PFSK-1 (cell line): ENCODE data around the gene PAIP1.

Experiments used
- FOXP2 ChIP-seq: optimal IDR thresholded peaks from 2 replicates; pipeline ENCODE3; 2011; ENCODE audit warnings: borderline replicate concordance, control low read depth, inconsistent platforms; ENCODE audit not compliant: insufficient read depth; ENCODE audit errors: extremely low read length, extremely low read depth
- POLR2AphosphoS5 ChIP-seq: IDR thresholded peaks from 2 replicates; pipeline ENCODE4 v1.6.1; 2012; ENCODE audit warnings: low read depth, mild to moderate bottlenecking, control low read depth, low read length, moderate library complexity
- SIN3A ChIP-seq: IDR thresholded peaks from 2 replicates; pipeline ENCODE4 v1.6.1; 2012; ENCODE audit warnings: mild to moderate bottlenecking, low read length, moderate library complexity, borderline replicate concordance; ENCODE audit not compliant: insufficient read depth
- TAF1 ChIP-seq: IDR thresholded peaks from 2 replicates; pipeline ENCODE4 v1.6.1; 2012; ENCODE audit warnings: low read length, control low read depth, borderline replicate concordance; ENCODE audit not compliant: insufficient read depth
- TF ChIP-seq, protein P1 (sequence below), 2 experiments: IDR thresholded peaks; 2 replicates each; pipeline versions ENCODE4 v1.6.1 to v1.8.0; 2011 to 2012; ENCODE audit warnings: low read depth in 2 of 2, low read length in 2 of 2, control low read depth in 1 of 2, inconsistent platforms in 1 of 2, mild to moderate bottlenecking in 1 of 2, moderate library complexity in 1 of 2; ENCODE audit not compliant: insufficient read depth in 1 of 2

The PAIP1 gene

GRCh38 chr5:43548358-43548757 lies 8.5 kb downstream of the PAIP1 start:
- TF ChIP-seq TAF1 (no peak), POLR2AphosphoS5 (no peak), SIN3A (no peak), FOXP2 (no peak)
- TF ChIP-seq, protein P1, sequence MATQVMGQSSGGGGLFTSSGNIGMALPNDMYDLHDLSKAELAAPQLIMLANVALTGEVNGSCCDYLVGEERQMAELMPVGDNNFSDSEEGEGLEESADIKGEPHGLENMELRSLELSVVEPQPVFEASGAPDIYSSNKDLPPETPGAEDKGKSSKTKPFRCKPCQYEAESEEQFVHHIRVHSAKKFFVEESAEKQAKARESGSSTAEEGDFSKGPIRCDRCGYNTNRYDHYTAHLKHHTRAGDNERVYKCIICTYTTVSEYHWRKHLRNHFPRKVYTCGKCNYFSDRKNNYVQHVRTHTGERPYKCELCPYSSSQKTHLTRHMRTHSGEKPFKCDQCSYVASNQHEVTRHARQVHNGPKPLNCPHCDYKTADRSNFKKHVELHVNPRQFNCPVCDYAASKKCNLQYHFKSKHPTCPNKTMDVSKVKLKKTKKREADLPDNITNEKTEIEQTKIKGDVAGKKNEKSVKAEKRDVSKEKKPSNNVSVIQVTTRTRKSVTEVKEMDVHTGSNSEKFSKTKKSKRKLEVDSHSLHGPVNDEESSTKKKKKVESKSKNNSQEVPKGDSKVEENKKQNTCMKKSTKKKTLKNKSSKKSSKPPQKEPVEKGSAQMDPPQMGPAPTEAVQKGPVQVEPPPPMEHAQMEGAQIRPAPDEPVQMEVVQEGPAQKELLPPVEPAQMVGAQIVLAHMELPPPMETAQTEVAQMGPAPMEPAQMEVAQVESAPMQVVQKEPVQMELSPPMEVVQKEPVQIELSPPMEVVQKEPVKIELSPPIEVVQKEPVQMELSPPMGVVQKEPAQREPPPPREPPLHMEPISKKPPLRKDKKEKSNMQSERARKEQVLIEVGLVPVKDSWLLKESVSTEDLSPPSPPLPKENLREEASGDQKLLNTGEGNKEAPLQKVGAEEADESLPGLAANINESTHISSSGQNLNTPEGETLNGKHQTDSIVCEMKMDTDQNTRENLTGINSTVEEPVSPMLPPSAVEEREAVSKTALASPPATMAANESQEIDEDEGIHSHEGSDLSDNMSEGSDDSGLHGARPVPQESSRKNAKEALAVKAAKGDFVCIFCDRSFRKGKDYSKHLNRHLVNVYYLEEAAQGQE (IDR thresholded peaks at IDR 0.05; ENCODE audit: insufficient read depth in 1 of 2, low read depth in 2 of 2, low read length in 2 of 2): no peak

DNA sequence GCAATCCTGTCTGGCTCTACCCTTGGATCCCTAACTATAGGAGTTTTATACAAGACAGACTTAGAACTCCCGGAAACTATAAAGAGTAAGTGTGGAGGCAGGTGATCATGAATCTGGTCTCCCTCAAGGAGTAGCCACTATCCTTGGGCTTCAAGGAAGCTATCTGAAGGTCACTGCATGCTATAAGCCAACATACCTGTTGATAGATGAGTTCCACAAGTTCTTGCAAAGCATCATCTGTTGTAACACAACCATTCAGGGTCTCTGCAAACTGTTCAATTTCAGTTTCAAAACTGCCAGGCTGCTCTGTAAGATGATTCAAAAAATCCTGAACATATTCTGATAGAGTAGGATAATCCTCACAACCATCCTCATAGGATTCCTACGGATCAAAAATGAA lies 9.3 kb downstream of the PAIP1 start:
- TF ChIP-seq SIN3A: no peak
- TF ChIP-seq POLR2AphosphoS5: no peak
- TF ChIP-seq, protein P1 (IDR thresholded peaks at IDR 0.05; ENCODE audit: insufficient read depth in 1 of 2, low read depth in 2 of 2, low read length in 2 of 2): no peak
- no peak for TF ChIP-seq FOXP2
- no peak for TF ChIP-seq TAF1

GRCh38 chr5:43543434-43543833 lies 13.4 kb downstream of the PAIP1 start:
- no peak for TF ChIP-seq TAF1
- TF ChIP-seq FOXP2: no peak
- TF ChIP-seq, protein P1 (IDR thresholded peaks at IDR 0.05; ENCODE audit: insufficient read depth in 1 of 2, low read depth in 2 of 2, low read length in 2 of 2): no peak
- TF ChIP-seq POLR2AphosphoS5: no peak
- TF ChIP-seq SIN3A: no peak

- no peak for TF ChIP-seq POLR2AphosphoS5
- TF ChIP-seq, protein P1 (IDR thresholded peaks at IDR 0.05; ENCODE audit: insufficient read depth in 1 of 2, low read depth in 2 of 2, low read length in 2 of 2): no peak
- TF ChIP-seq SIN3A: no peak
- no peak for TF ChIP-seq TAF1
Measured at GRCh38 chr5:43540746-43541145, 16.1 kb downstream of the PAIP1 start.

- TF ChIP-seq TAF1: no peak
- no peak for TF ChIP-seq FOXP2
- TF ChIP-seq, protein P1 (IDR thresholded peaks at IDR 0.05; ENCODE audit: insufficient read depth in 1 of 2, low read depth in 2 of 2, low read length in 2 of 2): no peak
- TF ChIP-seq SIN3A: no peak
- no peak for TF ChIP-seq POLR2AphosphoS5
Measured at GRCh38 chr5:43536972-43537371, 19.9 kb downstream of the PAIP1 start.
